Measurements from ENCODE around the gene CDCA8. TPM values are rescaled to one million over a fixed set of nuclear protein-coding genes. Genes with fewer than 3 reads are reported as not detected.

Gene CDCA8
- total and polyA plus RNA-seq, 2 of the 8 experiments (the other 6 are each of a cell fraction or from before 2014, with no cell fraction given): 43.9 to 46.2 TPM

DNA sequence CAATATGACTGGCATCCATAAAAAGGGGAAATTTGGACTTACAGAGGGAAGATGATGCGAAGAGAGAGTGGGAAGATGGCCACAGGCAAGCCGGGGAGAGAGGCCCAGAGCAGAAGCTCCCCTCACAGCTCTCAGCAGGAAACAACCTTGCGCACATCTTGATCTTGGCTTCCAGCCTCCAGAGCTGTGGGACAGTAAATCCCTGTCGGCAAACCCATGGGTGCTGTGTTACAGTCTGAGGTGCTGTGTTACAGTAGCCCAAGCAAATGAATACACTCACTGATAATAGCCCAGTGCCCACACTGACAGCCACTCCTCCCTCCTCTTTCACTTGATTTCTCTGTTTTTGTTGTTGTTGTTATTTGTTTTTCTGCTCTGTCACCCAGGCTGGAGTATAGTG is 22.4 kb downstream of the CDCA8 start:
- H2BK120ac ChIP-seq (replicated peaks; ENCODE audit: low read depth, low read length): no peak overlapping the region
- no peak overlapping the region for H3K4me3 ChIP-seq (ENCODE audit: extremely low read depth in 1 of 4, insufficient read depth in 2 of 4, low read depth in 3 of 4, low read length in 4 of 4)
- H3K79me1 ChIP-seq (ENCODE audit: low read depth, low read length): no peaks in the 10 kb centered on the region
- no peak overlapping the region for H3K9ac ChIP-seq (replicated peaks in 1 of 4; ENCODE audit: extremely low read depth in 1 of 4, low read depth in 3 of 4, low read length in 3 of 4)
- no peak overlapping the region for H4K91ac ChIP-seq (replicated peaks; ENCODE audit: insufficient read length, low read length)
- no peak overlapping the region for H3K4me2 ChIP-seq (ENCODE audit: insufficient read depth in 1 of 2, low read depth in 2 of 2, low read length in 2 of 2)
- H3K4ac ChIP-seq (replicated peaks; ENCODE audit: insufficient read length, low read depth, low read length): no peak overlapping the region
- H2BK15ac ChIP-seq (ENCODE audit: low read length): no peak overlapping the region
- H3K79me2 ChIP-seq (ENCODE audit: control insufficient read depth in 1 of 2, insufficient read depth in 2 of 2, low read length in 2 of 2): no peaks in the 10 kb centered on the region
- POLR2A ChIA-PET (ENCODE audit: partially characterized antibody): interaction anchor here (1.0 kb wide), 1 partner anchor 91 kb away, joined by 3 read pairs; no protein-coding TSS in a partner anchor
- no peak overlapping the region for H3K14ac ChIP-seq (ENCODE audit: insufficient read length)
- H2BK20ac ChIP-seq (ENCODE audit: low read length): no peak overlapping the region
- no peak overlapping the region for H4K5ac ChIP-seq (ENCODE audit: insufficient read length, low read depth, low read length)
- no peak overlapping the region for H3K23ac ChIP-seq (ENCODE audit: insufficient read length)
- H3K18ac ChIP-seq (ENCODE audit: extremely low read depth, low read length): no peak overlapping the region
- WGBS, 2 experiments (ENCODE audit: extremely low coverage in 1 of 2, insufficient coverage in 1 of 2, insufficient read length in 1 of 2, insufficient replicate concordance in 2 of 2, low coverage in 1 of 2, low lambda C conversion rate in 2 of 2, missing lambda C conversion rate in 1 of 2): 84% methylated on average over 4 of the region's 4 CpGs; no CpG with 5 or more reads in 1 of the 2 experiments
- H3K4me1 ChIP-seq (replicated peaks in 1 of 4; ENCODE audit: control insufficient read depth in 3 of 4, insufficient read depth in 4 of 4, low read length in 3 of 4): no peaks in the 10 kb centered on the region
- DNase-seq (ENCODE audit: low read depth in 1 of 2, low spot score in 2 of 2): no peak
- H2BK12ac ChIP-seq (ENCODE audit: low read depth, low read length): no peak overlapping the region
- no peak overlapping the region for H2BK5ac ChIP-seq (ENCODE audit: low read depth, low read length)
- H3K9me3 ChIP-seq (ENCODE audit: insufficient read depth in 2 of 2, low read depth in 1 of 2, low read length in 1 of 2): no peaks in the 10 kb centered on the region
- H4K8ac ChIP-seq (ENCODE audit: extremely low read depth, insufficient read depth, low read length): no peak overlapping the region
- H3K56ac ChIP-seq (replicated peaks; ENCODE audit: insufficient read length, low read depth, low read length): no peak overlapping the region
- peaks cover 1 to 5% (median 2%) of the 10 kb centered on the region in 4 experiments; a peak in 4 of 8 replicates for H3K36me3 ChIP-seq (ENCODE audit: control insufficient read depth in 2 of 4, insufficient read depth in 4 of 4, low read length in 3 of 4)
- no peaks in the 10 kb centered on the region for H3K23me2 ChIP-seq (ENCODE audit: low read depth, low read length)
- CTCF ChIA-PET (ENCODE audit: partially characterized antibody): no interaction called here
- no peak overlapping the region for H3K27ac ChIP-seq (ENCODE audit: low read depth, low read length)
- H2AFZ ChIP-seq (ENCODE audit: low read length): no peak overlapping the region
- H4K20me1 ChIP-seq (replicated peaks in 1 of 2; ENCODE audit: control insufficient read depth in 1 of 2, insufficient read depth in 2 of 2, low read length in 2 of 2): no peaks in the 10 kb centered on the region
- H2AK5ac ChIP-seq (ENCODE audit: low read depth, low read length): no peak overlapping the region
- FAIRE-seq: no peak
- no peaks in the 10 kb centered on the region for H3K27me3 ChIP-seq (replicated peaks in 1 of 4; ENCODE audit: control insufficient read depth in 3 of 4, extremely low read depth in 1 of 4, insufficient read depth in 3 of 4, low read length in 3 of 4)
- TF ChIP-seq CEBPB (IDR thresholded peaks at IDR 0.05; ENCODE audit: low read depth, low read length) (no peak), SP2 (IDR thresholded peaks at IDR 0.05; ENCODE audit: low read length) (no peak), SUZ12 (IDR thresholded peaks at IDR 0.05; ENCODE audit: low read length) (no peak), SP4 (IDR thresholded peaks at IDR 0.05; ENCODE audit: low read length) (no peak), TBP (IDR thresholded peaks at IDR 0.05; ENCODE audit: low read depth, low read length) (no peak), CREB1 (IDR thresholded peaks at IDR 0.05) (no peak), TCF12 (IDR thresholded peaks at IDR 0.05; ENCODE audit: low read depth, low read length) (no peak), KDM4A (IDR thresholded peaks at IDR 0.05; ENCODE audit: low read depth, low read length, severe bottlenecking) (no peak), BCL11A (IDR thresholded peaks at IDR 0.05; ENCODE audit: low read depth in 2 of 2, low read length in 2 of 2) (no peak), SRF (IDR thresholded peaks at IDR 0.05; ENCODE audit: low read depth, low read length) (no peak), KDM5A (IDR thresholded peaks at IDR 0.05; ENCODE audit: low read length) (no peak), SAP30 (IDR thresholded peaks at IDR 0.05; ENCODE audit: insufficient read depth, insufficient replicate concordance, low read length) (no peak), KDM1A (IDR thresholded peaks at IDR 0.05; ENCODE audit: borderline replicate concordance, low read length) (no peak)
- TF ChIP-seq, protein P1, sequence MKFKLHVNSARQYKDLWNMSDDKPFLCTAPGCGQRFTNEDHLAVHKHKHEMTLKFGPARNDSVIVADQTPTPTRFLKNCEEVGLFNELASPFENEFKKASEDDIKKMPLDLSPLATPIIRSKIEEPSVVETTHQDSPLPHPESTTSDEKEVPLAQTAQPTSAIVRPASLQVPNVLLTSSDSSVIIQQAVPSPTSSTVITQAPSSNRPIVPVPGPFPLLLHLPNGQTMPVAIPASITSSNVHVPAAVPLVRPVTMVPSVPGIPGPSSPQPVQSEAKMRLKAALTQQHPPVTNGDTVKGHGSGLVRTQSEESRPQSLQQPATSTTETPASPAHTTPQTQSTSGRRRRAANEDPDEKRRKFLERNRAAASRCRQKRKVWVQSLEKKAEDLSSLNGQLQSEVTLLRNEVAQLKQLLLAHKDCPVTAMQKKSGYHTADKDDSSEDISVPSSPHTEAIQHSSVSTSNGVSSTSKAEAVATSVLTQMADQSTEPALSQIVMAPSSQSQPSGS (IDR thresholded peaks at IDR 0.05; ENCODE audit: low read length): no peak

Measured in H1 (cell line).